ENCODE measurements around the gene TMA7B. TPM values are rescaled to one million over a fixed set of nuclear protein-coding genes. Genes with fewer than 3 reads are reported as not detected.

The TMA7B gene
- total and polyA plus RNA-seq, 2 of the 4 experiments (the other 2 are of a cell fraction), result not detected

DNA sequence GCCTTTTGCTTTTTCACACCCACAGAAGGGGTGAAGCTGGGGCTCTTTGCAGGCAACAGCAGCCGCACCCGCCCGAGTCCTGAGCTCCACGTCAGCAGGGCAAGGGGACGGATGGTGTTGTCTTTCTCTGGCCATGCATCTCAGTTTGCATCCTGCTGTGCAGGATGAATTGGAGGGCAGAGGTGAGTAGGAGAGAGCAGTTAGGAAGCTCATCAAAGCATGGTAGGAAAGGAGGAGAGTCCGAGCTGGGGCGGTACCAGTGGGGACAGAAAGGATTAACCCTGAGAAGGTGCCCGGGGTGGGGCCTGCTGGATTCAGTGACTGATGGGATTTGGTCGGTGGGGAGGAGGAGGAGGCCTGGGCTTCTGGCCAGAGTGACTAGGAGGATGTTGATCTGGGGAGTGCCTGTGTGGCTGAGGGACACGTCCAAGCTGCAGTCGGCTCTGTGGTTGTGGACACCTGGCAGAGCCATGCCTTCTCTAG lies 49.1 kb downstream of the TMA7B start:
- Histone ChIP-seq H3K4ac (ENCODE audit: low read depth, low read length) (no peak overlapping the region), H4K91ac (ENCODE audit: insufficient read depth, low read depth, low read length) (no peak overlapping the region), H3K27me3 (ENCODE audit: control insufficient read depth, insufficient read depth, low read length) (peaks cover 62% of the 10 kb centered on the region), H3K56ac (ENCODE audit: extremely low read depth, insufficient read depth, low read length) (no peak overlapping the region), H2AK5ac (ENCODE audit: low read depth, low read length) (no peak overlapping the region), H2BK5ac (ENCODE audit: low read depth, low read length, poor library complexity, severe bottlenecking) (no peak overlapping the region), H2AK9ac (replicated peaks; ENCODE audit: low read depth, low read length, poor library complexity) (no peak overlapping the region), H4K5ac (ENCODE audit: low read depth, low read length) (no peak overlapping the region), H3K36me3 (ENCODE audit: control insufficient read depth, insufficient read depth, low read length) (no peaks in the 10 kb centered on the region), H3K9me3 (ENCODE audit: control insufficient read depth, insufficient read depth, low read length) (no peaks in the 10 kb centered on the region), H3K4me2 (ENCODE audit: low read depth, low read length) (no peak overlapping the region), H3K18ac (ENCODE audit: low read depth, low read length) (no peak overlapping the region), H2AFZ (replicated peaks; ENCODE audit: low read length, poor library complexity) (peak overlapping the region; percentile 49), H3K4me1 (ENCODE audit: control insufficient read depth, insufficient read depth, low read length) (no peaks in the 10 kb centered on the region), H2BK15ac (ENCODE audit: low read depth, low read length) (no peak overlapping the region), H3K27ac (ENCODE audit: insufficient read depth, low read length) (no peak overlapping the region), H3K14ac (replicated peaks; ENCODE audit: low read depth, low read length) (no peak overlapping the region), H3K79me1 (ENCODE audit: low read depth in 1 of 2, low read length in 2 of 2) (no peaks in the 10 kb centered on the region), H3K4me3 (ENCODE audit: insufficient read depth, low read depth, low read length) (no peak overlapping the region), H3K9me1 (ENCODE audit: insufficient read depth, low read length) (no peaks in the 10 kb centered on the region), H3K9ac (ENCODE audit: low read depth, low read length) (no peak overlapping the region), H2BK20ac (ENCODE audit: low read depth, low read length) (no peak overlapping the region), H4K8ac (ENCODE audit: low read depth in 2 of 2, low read length in 2 of 2) (no peak overlapping the region), H3K23ac (ENCODE audit: low read depth, low read length) (no peak overlapping the region), H2BK120ac (ENCODE audit: low read depth, low read length) (no peak overlapping the region), H4K20me1 (ENCODE audit: insufficient read depth, low read length) (no peaks in the 10 kb centered on the region)
- peak; percentile 16 for DNase-seq
- in situ Hi-C loops (cut with MboI; ENCODE audit: low sequenced_read_pairs) (no loop called here), intact Hi-C loops (cut with micrococcal nuclease) (no loop called here), dilution Hi-C loops (cut with HindIII; ENCODE audit: low sequenced_read_pairs, unreplicated experiment) (no loop called here)
- 10% methylated on average over 8 of the region's 11 CpGs; no CpG with 5 or more reads in 1 of the 2 experiments for WGBS, 2 experiments (ENCODE audit: extremely low coverage in 2 of 2, insufficient read length in 1 of 2)
- no peak for TF ChIP-seq NFE2L2 (IDR thresholded peaks at IDR 0.05; ENCODE audit: low read depth, low read length)
- no peak for TF ChIP-seq BHLHE40 (IDR thresholded peaks at IDR 0.05; ENCODE audit: low read depth, low read length)
- no peak for TF ChIP-seq CEBPB (IDR thresholded peaks at IDR 0.05; ENCODE audit: low read depth, low read length)
- no peak for TF ChIP-seq MXI1 (IDR thresholded peaks at IDR 0.05; ENCODE audit: borderline replicate concordance, low read depth, low read length)
- no peak for TF ChIP-seq CHD1 (IDR thresholded peaks at IDR 0.05; ENCODE audit: low read depth, low read length)
- no peak for TF ChIP-seq POLR2A (IDR thresholded peaks at IDR 0.05; ENCODE audit: low read depth, low read length)
- TF ChIP-seq SMC3 (IDR thresholded peaks at IDR 0.05; ENCODE audit: low read depth, low read length), result no peak
- TF ChIP-seq RFX5 (IDR thresholded peaks at IDR 0.05; ENCODE audit: low read depth, low read length), result no peak
- TF ChIP-seq, protein P1, sequence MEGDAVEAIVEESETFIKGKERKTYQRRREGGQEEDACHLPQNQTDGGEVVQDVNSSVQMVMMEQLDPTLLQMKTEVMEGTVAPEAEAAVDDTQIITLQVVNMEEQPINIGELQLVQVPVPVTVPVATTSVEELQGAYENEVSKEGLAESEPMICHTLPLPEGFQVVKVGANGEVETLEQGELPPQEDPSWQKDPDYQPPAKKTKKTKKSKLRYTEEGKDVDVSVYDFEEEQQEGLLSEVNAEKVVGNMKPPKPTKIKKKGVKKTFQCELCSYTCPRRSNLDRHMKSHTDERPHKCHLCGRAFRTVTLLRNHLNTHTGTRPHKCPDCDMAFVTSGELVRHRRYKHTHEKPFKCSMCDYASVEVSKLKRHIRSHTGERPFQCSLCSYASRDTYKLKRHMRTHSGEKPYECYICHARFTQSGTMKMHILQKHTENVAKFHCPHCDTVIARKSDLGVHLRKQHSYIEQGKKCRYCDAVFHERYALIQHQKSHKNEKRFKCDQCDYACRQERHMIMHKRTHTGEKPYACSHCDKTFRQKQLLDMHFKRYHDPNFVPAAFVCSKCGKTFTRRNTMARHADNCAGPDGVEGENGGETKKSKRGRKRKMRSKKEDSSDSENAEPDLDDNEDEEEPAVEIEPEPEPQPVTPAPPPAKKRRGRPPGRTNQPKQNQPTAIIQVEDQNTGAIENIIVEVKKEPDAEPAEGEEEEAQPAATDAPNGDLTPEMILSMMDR (conservative IDR thresholded peaks at IDR 0.05; ENCODE audit: low read depth, low read length), result no peak
- no peak for TF ChIP-seq MAFK (IDR thresholded peaks at IDR 0.05; ENCODE audit: low read depth, low read length)
- TF ChIP-seq RAD21 (IDR thresholded peaks at IDR 0.05; ENCODE audit: low read length), result no peak
- TF ChIP-seq, protein P2, sequence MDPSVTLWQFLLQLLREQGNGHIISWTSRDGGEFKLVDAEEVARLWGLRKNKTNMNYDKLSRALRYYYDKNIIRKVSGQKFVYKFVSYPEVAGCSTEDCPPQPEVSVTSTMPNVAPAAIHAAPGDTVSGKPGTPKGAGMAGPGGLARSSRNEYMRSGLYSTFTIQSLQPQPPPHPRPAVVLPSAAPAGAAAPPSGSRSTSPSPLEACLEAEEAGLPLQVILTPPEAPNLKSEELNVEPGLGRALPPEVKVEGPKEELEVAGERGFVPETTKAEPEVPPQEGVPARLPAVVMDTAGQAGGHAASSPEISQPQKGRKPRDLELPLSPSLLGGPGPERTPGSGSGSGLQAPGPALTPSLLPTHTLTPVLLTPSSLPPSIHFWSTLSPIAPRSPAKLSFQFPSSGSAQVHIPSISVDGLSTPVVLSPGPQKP (IDR thresholded peaks at IDR 0.05; ENCODE audit: borderline replicate concordance, low read depth, low read length), result no peak
- POLR2A ChIA-PET (ENCODE audit: unreplicated experiment), result no interaction called here
- no TSS peak for BruUV-seq (replicated peaks)
- ATAC-seq (ENCODE audit: low read depth), result no peak
- CTCF ChIA-PET, result no interaction called here
